D341Med (cell line): Measurements from ENCODE around the gene GLRA3.
"Not testable (repeated sequence)": the region's sequence is repeated elsewhere in the genome, so short reads cannot be mapped to it uniquely, and the experiment has no call there.

ENCODE experiments used
- DNase-seq: peaks from one replicate; pipeline ENCODE4 v3.0.0; 2012; ENCODE audit warnings: low spot score

Gene GLRA3

DNA sequence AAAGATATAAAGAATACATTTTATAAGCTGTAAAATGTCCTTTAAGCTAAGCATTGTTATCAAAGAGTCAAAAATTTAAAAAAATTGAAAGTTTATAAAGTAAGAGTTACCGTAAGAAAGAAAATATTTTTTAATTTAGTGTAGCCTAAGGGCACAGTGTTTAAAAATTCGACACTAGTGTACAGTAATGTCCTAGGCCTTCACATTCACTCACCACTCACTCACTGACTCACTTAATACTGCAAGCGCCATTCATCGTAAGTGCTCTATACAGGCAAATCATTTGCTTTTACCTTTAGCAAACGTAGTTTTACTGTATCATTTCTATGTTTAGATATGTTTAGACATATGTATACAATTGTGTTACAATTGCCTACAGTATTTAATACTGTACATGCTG, 20.2 kb downstream of the GLRA3 start:
- no peak for DNase-seq

DNA sequence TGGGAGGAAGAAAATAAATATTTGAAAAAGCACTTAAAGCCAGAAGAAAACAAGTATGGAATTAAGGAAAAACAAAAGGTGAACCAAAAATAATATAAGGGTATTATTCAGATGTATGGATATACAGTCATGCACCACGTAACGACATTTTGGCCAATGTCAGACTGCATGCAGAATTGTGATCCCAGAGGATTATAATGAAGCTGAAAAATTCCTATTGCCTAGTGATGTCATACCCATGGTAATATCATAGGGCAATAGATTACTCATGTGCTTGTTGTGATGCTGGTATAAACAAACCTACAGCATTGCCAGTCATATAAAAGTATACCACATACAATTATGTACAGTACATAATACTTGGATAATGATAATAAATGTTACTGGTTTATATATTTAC, 20.9 kb downstream of the GLRA3 start:
- no peak for DNase-seq

DNA sequence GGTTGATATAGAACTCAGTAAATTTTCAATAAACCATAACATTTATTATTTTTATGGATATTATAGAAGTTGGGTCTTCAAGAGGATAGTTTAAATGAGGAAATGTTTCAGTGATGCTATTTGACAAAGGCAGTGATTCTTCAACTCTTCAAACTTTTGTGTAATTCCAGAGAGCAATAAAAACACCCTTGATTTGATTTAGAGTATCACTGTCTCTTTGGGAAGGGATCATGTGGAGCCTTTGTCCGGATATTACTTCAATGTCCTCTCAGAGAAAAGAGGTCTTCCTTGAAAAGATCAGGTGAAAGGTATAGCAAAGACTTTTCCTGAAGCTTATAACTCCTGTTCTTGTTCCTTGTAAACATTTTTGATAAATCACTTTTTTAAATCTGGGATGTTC, 23.3 kb downstream of the GLRA3 start:
- DNase-seq, result no peak

DNA sequence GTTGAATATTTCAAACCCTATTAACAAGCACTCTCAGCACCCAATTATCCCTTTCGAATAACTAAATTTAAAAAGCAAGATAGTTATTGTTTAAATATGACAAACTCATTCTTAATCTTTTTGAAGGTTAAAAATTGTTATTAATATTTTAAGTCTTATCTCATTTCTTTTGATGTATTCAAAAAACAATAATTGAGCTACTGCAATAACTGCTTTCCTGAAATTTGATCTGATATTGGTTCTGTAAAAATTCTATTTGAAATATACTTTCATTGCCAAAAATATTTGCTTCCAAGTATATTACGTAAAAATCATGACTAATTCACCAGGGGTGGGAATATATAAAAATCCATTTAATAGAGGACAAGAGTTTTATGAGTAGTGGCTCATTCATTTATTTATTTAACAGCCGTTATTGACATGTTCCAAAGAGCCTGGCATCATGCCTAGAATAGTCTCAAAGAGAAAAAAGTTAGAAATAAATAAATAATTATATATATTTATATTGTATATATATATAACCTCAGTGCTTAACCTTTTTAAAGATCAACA, 34.4 kb downstream of the GLRA3 start:
- no peak for DNase-seq

DNA sequence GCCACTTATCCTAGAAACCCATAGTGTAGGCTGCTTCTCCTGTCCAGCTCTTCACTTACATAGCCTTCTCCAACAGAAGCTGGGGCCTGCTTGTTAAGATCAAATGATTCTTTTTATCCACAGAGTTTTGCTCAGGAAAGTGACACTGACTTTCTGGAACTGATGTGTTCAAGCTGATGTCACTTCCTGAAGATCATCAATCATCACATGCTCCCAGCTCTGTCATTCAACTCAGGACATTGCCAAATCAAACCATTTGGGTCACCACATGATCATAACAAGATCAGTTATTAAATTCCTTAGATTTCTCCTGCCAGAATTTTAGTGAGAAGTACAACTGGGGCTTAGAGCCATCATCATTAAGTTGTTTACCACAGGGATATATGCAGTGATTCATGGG, 39.4 kb downstream of the GLRA3 start:
- DNase-seq, result no peak

DNA sequence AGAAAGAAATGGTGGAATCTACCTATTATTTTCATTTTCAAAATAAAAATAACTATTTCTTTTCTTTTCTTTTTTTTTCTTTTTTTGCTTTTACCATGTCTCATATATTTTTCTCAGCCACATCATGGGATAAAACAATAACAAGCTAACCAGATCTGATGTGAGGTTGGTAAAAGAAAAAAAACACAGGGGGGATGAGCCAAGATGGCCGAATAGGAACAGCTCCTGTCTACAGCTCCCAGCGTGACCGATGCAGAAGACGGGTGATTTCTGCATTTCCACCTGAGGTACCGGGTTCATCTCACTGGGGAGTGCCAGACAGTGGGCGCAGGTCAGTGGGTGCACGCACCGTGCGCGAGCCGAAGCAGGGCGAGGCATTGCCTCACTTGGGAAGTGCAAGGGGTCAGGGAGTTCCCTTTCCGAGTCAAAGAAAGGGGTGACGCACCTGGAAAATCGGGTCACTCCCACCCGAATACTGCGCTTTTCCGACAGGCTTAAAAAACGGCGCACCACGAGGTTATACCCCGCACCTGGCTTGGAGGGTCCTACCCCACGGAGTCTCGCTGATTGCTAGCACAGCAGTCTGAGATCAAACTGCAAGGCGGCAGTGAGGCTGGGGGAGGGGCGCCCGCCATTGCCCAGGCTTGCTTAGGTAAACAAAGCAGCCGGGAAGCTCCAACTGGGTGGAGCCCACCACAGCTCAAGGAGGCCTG, 50.6 kb downstream of the GLRA3 start:
- DNase-seq, result not testable (repeated sequence)

DNA sequence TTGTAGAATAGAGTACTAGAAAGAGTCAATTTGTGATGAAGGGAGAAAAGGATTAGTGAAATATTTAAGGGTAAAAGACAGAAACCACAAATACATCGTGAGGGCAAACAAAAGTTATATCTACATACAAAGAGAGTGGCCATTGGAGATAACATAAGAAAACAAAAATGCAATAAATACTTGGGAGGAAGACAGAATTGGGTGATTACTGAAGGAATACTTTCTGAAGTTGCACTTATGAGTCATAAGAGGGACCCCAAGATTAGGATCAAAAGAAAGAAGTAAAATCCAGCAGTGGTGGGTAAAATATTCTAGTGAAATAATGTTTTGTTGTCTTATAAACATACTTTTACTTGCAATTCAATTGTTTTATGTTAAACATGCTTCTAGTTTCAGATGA, 53.7 kb downstream of the GLRA3 start:
- DNase-seq, result no peak

DNA sequence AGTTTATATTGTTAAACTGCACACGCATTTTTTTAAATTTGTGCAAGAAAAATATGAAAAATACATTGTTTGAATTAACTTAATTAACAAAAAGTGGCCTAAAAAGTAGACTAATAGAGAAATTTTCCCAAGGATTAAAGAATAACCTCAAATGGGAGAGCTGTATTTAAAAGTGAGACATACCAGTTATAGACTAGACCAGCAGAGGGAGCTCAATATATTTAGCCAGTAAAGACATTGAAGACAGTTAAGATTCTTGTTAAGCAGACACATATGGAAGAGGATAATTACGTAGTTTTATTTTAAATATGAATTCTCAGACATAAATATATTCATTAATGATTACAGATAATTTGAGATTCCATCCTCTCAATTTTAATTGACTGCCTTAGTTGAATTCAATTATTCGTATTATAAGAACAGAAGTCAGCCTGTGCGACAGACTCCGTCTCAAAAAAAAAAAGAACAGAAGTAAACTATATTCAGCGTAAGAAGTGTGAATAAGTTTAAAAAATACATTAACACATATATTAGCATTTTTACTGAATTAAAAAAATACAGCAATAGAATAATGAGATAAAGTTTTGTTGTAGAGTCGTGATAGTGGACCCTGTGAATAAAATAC, 64.8 kb downstream of the GLRA3 start:
- DNase-seq, result peak; percentile 35

DNA sequence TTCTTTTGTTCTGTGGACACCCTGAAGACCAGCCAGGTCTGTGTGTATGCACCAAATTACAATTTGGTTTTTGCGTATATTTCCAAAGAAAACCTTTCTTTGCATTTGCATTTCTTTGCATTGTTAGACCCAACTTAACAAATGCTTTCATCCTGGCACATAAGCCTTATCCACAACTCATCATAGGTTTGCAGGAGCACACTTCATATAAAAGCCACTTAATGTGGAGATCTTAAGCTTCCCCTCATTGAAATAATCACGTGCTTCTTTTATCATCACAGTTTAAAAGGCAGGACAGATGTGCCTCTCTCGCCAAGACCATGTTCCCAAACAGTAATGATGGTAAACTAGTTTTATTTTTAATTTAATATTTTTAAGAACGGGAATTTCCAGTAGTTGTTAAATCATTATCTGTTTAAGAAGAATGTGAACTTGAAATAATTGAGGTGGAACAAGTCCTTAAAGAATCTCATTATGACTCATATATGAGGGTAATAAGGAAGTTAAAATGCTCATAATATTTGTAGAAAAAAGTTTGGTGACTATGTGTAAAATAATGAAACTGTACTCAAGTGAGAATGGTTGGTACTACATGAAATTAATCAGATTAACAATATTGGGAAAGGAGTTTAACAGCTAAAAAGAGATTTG, 65.5 kb downstream of the GLRA3 start:
- no peak for DNase-seq

DNA sequence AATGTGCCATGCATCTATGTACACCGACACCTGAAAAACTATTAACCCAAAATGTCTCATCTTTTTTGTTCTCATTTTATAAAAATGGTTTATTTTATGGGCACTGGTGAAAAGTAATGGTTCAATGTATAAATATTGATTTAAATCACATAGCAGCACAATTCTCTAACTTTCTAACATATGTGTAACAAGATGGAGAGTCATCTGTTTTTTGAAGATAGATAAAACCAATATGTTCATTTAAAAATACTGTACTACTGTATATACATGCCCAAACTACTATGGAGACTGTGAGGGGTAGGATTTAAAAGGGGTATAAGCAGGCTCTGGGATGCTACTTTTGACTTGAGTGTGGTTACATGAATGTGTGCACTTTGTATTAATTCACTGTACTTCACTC, 67.6 kb downstream of the GLRA3 start:
- DNase-seq, result no peak

DNA sequence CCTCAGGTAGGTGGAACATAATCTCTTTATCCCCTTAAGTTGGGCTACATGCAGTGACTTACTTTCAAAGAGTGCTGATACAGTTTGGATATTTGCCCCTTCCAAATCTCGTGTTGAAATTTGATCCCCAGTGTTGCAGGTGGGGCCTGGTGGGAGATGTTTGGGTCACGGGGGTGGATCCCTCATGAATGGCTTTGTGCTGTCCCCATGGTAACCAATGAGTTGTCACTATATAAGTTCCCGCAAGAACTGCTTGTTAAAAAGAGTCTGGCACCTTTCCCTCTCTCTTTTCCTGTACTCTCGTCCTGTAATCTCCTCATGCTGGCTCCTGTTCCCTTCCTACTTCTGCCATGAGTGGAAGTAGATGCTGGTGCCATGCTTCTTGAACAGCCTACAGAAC, 71.3 kb downstream of the GLRA3 start:
- DNase-seq, result no peak

DNA sequence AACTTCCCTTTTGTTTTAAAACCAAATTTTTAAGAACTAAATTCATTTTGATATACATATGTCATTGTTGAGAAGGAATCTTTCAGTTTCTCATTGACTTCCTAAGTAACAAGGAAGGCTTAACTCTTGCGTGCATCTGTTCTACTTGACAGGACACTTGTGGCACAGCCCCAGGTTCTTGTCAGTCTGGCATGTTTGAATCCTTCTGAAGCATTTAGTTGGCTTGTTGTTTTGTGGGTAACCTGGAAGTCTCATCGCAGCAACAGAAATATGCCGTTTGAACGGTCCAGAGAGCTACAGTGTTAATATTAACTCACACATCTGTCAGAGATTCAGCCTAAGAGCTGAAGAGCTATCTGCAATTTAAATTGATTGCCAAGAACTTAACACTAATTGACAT, 76.0 kb downstream of the GLRA3 start:
- no peak for DNase-seq

DNA sequence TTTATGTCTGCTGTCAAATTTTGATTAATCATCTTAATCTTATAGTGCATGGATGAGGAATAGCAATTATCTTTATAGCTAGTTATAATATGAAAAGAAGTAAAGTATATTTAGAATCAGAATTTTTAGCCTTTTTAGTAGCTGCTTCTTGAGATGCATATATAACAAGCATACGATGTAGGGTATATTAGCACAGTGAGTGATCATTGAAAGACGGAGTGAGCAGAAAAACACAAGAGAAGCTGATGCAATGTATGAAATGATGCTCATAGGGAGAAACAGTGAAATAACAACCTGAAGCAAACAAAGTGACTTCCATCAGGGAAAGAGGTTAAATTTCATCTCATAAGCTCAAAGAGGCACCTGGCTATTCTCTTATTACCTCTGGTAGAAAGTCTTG, 77.0 kb downstream of the GLRA3 start:
- DNase-seq, result no peak

DNA sequence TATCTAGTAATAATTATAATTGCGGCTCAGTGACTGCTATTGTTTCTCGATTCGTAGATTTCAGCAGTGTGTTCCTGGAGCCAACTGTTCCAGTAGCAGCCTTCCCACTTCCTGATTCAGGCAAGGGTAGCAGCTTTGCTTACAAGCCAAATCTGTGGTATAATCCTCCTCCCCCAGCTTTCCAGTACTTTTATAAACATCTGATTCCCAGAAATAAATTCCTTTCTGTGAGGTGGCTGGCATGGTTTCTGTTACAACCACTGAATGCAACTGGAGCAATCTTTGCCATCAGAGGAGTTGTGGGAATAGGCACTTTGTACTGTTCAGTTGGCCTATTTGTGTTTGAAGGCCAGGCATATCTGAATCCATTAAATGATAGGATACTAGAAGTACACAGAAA, 80.0 kb downstream of the GLRA3 start:
- no peak for DNase-seq

DNA sequence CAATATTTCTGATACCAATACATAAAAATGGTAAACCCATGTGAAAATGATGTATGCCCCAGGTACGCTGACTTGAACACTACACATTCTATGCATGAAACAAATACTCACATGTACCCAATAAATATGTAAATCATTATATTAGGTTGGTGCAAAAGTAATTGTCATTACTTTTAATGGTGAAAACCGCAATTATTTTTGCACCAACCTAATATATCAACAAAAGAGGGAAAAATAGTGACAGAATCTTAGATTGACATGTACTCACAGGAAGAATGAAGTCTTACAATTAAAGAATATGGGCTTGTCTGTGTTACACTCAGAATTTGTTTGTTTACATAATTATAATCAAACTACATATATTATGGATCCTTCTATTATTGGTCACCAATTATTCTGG, 82.3 kb downstream of the GLRA3 start:
- DNase-seq, result no peak

DNA sequence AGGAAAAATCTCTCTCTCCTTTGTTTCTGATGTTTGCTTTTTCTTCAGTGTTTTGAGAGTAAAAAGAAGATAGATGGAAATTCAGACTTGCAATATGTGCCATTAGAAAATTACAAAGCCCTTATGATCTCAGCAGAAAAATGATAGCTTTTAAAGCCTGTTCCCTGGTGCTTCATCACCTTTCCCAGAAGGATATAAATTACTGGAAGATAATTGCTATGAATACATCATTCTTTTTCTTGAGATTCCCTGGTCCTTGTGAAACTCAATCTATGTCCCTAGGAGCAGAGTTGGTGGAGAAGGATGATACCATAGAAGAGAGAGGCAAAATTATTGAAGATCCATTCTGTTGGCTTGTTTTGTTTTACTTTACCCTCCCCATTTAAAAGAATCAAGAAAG, 86.5 kb downstream of the GLRA3 start:
- DNase-seq, result no peak

DNA sequence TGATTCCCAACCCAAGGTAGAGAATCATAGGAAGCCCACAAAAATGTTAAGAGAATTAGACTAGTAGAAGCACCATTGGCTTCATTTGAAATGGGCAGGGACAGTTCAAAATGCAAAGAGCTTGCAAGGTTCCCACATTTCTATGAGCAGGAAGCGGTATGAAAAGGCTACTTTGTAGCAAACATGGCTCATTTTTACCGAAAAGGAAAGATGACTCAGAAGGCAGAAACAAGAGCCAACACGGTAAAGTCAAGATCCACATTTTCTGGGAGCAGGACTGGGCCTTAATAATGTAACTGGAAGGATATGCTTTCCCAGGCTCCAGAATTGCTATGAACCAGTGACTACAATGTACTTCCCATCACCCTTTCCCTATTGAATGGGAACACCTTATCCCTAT, 89.5 kb downstream of the GLRA3 start:
- DNase-seq, result no peak

DNA sequence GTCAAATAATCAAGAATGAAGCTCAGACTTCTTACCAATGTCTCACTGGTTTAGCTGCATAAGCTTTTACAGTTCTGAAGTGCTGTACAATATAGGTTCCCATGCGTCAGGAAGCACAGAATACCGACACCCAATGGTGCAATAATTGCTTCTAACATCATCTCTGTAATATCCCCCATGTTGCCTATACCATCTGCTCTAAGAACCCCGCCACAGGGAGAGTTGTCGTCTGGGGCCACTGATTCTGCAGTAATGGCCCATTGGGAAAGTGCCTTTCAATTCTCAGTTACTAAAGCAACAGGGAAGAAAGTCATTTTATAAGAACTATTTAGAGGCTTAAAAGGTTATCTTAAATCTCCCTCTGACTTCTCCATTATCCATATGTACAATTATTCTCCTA, 94.9 kb downstream of the GLRA3 start:
- DNase-seq, result no peak

DNA sequence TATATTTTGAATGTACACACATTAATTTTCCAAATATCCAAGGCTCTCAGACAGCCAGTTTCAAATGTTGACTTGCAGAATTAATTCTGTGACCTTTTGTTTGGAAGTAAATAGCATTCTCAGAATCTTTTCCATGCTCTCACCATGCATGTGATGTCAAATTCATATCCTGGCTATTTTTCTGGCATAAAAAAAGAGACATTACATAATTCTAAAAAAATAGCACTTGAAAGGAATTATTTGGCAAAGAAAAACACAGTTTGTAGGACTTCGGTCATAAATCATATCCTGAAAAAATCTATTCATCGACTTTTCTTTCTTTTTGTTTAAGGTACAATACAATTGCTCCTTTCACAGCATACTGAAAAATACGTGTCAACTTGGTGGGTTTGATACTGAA, 111.2 kb downstream of the GLRA3 start:
- DNase-seq, result no peak

DNA sequence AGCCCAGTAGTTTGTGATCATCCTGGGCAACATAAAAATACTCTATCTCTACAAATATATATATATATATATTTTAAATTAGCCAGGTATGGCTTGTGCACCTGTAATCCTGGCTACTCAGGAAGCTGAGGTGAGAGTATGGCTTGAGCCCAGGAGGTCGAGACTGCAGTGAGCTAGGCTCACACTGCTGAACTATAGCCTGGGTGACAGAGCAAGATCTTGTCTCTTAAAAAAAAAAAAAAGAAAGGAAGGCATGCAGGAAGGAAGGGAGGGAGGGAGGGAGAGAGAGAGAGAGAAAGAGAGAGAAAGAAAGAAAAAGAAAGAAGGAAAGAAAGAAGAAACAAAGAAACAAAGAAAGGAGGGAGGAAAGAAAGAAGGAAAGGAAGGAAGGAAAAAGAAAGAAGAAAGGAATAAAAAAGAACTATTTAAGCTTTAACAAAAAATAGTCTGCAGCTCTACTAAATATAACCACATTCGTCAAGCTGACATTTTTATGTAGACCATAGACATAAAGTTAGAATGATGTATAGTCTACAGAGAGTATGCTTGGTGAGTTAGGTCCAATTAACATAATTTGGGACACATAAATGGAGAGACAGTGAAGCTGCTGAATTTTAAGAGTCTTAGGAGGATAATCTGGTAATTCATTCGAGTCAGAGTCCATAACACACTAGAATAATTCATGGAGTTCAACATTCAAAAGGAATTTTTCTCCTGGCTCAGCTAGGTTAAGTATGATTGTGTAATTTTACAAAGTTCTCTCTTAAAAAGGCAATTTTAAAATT, 111.9 kb downstream of the GLRA3 start:
- no peak for DNase-seq

DNA sequence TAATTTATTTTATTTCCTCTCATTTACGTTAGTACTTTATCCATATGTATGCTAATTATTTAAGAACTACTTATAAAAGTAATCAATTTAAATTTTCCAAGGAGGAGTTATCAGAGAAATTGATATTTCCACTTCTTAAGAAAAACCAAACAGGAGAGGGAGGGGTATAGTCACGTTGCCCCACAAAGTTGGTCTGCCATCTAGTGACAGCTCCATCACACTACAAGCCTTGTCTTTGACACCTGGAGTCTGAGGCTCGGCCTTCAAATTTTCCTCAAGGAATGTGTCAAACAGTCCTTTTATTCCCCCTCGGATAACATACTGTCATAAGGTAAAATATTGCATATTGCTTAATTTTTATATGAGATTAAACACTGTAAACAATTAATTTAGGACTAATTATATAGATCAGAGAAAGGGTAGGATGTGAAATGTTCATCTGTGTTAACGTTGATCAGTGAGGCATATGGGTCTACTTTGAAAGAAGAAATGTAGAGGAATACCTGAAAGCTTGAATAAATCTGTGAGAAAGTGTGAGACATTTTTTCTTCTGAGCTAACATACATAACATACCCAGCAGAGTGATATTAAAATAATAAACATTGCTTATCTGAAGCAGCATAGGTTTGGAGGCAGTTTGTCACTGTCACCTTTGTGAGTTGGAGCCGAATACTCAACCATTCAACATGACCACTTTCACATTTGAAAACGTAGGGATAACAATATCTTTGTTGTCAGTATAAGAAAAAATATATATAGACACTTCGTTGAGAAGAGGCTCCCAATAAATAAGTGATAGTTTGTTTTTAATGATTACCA, 114.4 kb downstream of the GLRA3 start:
- DNase-seq, result peak; percentile 61

DNA sequence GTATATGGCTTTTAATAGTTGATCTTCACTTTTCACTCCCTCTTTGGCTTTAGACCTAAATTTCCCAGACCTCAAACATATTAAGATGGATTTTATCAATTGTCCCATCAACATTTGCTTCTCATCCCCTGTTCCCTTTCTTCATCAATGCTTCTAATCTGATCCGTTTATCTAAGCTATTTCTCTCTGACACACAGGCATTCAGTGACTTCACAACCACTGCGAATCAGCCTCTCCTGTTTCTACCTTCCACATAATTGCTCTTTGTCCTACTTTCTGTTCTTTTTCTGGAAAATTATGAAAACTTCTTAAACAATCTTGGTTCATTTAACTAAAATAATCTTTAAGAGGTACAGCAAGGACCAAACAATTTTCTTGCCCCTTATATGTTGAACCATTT, 115.2 kb downstream of the GLRA3 start:
- DNase-seq, result no peak
